IPS DF 6.9 (cell line): ENCODE measurements around the gene OTOF.

ENCODE experiments used
- DNase-seq: peaks from one replicate; pipeline ENCODE4 v3.0.0-alpha.2; 2013; ENCODE audit warnings: low read depth, low spot score
- H3K27ac ChIP-seq: one replicate; pipeline ENCODE4 v1.5.1; 2013; ENCODE audit warnings: low read length, control low read depth
- H3K27me3 ChIP-seq: 2 replicates; pipeline ENCODE4 v1.6.1; 2013; ENCODE audit warnings: mild to moderate bottlenecking, low read length; ENCODE audit not compliant: control insufficient read depth, insufficient read depth
- H3K36me3 ChIP-seq: 2 replicates; pipeline ENCODE4 v1.6.1; 2013; ENCODE audit warnings: low read length; ENCODE audit not compliant: control insufficient read depth, insufficient read depth
- H3K4me1 ChIP-seq: 2 replicates; pipeline ENCODE4 v1.6.1; 2013; ENCODE audit warnings: low read length; ENCODE audit not compliant: control insufficient read depth, insufficient read depth
- H3K4me3 ChIP-seq: 2 replicates; pipeline ENCODE4 v1.5.1; 2013; ENCODE audit warnings: mild to moderate bottlenecking, low read length
- H3K9me3 ChIP-seq: 2 replicates; pipeline ENCODE4 v1.6.1; 2013; ENCODE audit warnings: low read length, inconsistent platforms; ENCODE audit not compliant: control insufficient read depth, insufficient read depth
- WGBS: extraction: QIAGEN DNeasy Blood & Tissue Kit; methylation state at CpG from one replicate; pipeline ENCODE4 v1.1.7; 2013; ENCODE audit warnings: mixed read lengths, missing lambda C conversion rate; ENCODE audit not compliant: insufficient read length, insufficient coverage; 5-methylcytosine and 5-hydroxymethylcytosine counted together

The OTOF gene

DNA sequence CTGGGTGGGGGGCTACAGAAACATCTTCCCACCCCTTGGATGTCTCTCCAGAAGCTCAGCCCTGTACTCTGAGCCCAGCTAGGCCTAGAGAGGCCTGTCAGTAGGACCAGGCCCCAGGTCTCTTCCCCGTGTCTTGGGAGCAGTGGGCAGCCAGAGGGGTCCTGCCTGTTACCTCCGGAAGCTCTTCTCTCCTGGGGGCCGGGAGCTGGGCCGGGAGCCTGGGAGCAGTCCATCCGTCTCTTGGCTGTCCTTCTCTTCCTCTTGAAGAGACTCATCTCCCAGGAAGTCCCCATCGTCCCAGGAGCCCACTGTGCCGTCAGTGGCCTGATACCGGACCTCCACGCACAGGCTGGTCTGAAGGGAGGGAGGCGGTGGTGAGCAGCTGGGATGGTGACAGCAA is 38.3 kb upstream of the OTOF start:
- H3K27me3 ChIP-seq, result no peaks in the 10 kb centered on the region
- no CpG with 5 or more reads among the region's 10 CpGs for WGBS
- no peaks in the 10 kb centered on the region for H3K9me3 ChIP-seq

GRCh38 chr2:26515771-26516170 is 37.8 kb upstream of the OTOF start:
- DNase-seq, result no peak
- no peaks in the 10 kb centered on the region for H3K9me3 ChIP-seq
- no peak overlapping the region for H3K27ac ChIP-seq
- no peak overlapping the region for H3K4me3 ChIP-seq
- H3K4me1 ChIP-seq, result no peaks in the 10 kb centered on the region
- no peaks in the 10 kb centered on the region for H3K27me3 ChIP-seq
- no CpG with 5 or more reads among the region's 5 CpGs for WGBS
- H3K36me3 ChIP-seq, result no peaks in the 10 kb centered on the region

More for the DNA sequence above, 38.3 kb upstream of the OTOF start:
- H3K36me3 ChIP-seq, result no peaks in the 10 kb centered on the region
- no peak overlapping the region for H3K4me3 ChIP-seq
- H3K4me1 ChIP-seq, result no peaks in the 10 kb centered on the region
- H3K27ac ChIP-seq, result no peak overlapping the region
- no peak for DNase-seq

DNA sequence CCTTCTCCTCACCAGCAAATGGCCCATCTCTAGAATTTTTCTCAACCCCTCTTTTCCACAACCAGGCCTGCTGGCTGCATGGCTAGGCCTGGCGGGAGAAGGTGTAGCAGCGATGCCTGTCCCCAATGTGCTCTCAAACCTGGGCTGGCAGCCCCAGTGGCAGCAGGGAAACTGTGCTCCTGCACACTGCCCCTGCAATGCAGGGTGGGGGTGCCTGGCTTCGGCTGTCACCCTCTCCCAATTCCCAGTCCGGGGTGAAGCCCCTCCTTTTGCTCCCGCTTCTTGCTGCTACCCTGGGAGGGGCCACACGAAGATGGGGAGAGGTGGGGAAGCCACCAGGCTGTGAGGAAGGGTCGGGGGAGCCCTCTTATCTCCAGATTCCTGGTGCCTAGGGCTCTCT is 36.1 kb upstream of the OTOF start:
- WGBS, result no CpG with 5 or more reads among the region's 7 CpGs
- no peaks in the 10 kb centered on the region for H3K27me3 ChIP-seq

GRCh38 chr2:26513261-26513660 is 35.3 kb upstream of the OTOF start:
- Histone ChIP-seq H3K4me1 (no peaks in the 10 kb centered on the region), H3K9me3 (no peaks in the 10 kb centered on the region), H3K36me3 (no peaks in the 10 kb centered on the region), H3K27ac (no peak overlapping the region), H3K4me3 (no peak overlapping the region), H3K27me3 (no peaks in the 10 kb centered on the region)
- WGBS, result no CpG with 5 or more reads among the region's 9 CpGs
- DNase-seq, result no peak

More for the DNA sequence above, 36.1 kb upstream of the OTOF start:
- no peaks in the 10 kb centered on the region for H3K4me1 ChIP-seq
- H3K27ac ChIP-seq, result no peak overlapping the region
- no peak for DNase-seq
- no peak overlapping the region for H3K4me3 ChIP-seq
- no peaks in the 10 kb centered on the region for H3K36me3 ChIP-seq
- H3K9me3 ChIP-seq, result no peaks in the 10 kb centered on the region

- H3K4me3 ChIP-seq, result no peak overlapping the region
- no peaks in the 10 kb centered on the region for H3K4me1 ChIP-seq
- H3K27ac ChIP-seq, result no peak overlapping the region
- no peaks in the 10 kb centered on the region for H3K27me3 ChIP-seq
- no peaks in the 10 kb centered on the region for H3K36me3 ChIP-seq
- no CpG with 5 or more reads among the region's 7 CpGs for WGBS
- DNase-seq, result no peak
- no peaks in the 10 kb centered on the region for H3K9me3 ChIP-seq
Observed at GRCh38 chr2:26511466-26511865, 33.5 kb upstream of the OTOF start.

- Histone ChIP-seq H3K27ac (no peak overlapping the region), H3K36me3 (no peaks in the 10 kb centered on the region), H3K4me1 (no peaks in the 10 kb centered on the region), H3K9me3 (no peaks in the 10 kb centered on the region), H3K27me3 (no peaks in the 10 kb centered on the region), H3K4me3 (no peak overlapping the region; the same call in 1 of the 2 replicates)
- no CpG with 5 or more reads among the region's 21 CpGs for WGBS
- DNase-seq, result no peak
Observed at GRCh38 chr2:26510344-26510973, 32.5 kb upstream of the OTOF start.

GRCh38 chr2:26509141-26509540 is 31.2 kb upstream of the OTOF start:
- Histone ChIP-seq H3K27ac (no peak overlapping the region), H3K4me1 (no peaks in the 10 kb centered on the region), H3K4me3 (no peak overlapping the region), H3K36me3 (no peaks in the 10 kb centered on the region), H3K9me3 (no peaks in the 10 kb centered on the region), H3K27me3 (no peaks in the 10 kb centered on the region; the same call in 1 of the 2 replicates)
- DNase-seq, result no peak
- WGBS, result no CpG with 5 or more reads among the region's 6 CpGs

DNA sequence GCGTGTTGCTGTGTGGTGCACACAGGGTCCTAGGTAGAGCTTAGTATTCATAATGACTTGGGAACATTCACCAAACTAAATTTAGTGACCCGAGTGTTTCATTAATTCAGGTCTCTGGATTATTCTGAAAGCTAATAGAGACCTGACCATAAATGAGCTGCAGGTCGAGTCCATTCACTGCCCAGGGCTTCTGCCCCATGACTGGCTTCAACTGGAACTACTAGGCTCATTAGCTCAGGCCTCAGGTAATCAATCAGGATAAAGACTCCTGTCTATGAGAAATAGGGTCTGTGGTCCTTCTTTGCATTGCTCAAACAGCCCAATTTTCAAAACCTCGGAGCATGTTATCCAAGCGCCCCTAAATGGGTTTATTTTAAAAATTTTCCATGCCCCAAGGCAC is 30.0 kb upstream of the OTOF start:
- H3K27me3 ChIP-seq, result no peaks in the 10 kb centered on the region; the same call in 1 of the 2 replicates
- no peaks in the 10 kb centered on the region for H3K36me3 ChIP-seq
- DNase-seq, result no peak
- no CpG with 5 or more reads among the region's 5 CpGs for WGBS
- H3K9me3 ChIP-seq, result no peaks in the 10 kb centered on the region
- no peak overlapping the region for H3K27ac ChIP-seq
- H3K4me3 ChIP-seq, result no peak overlapping the region
- H3K4me1 ChIP-seq, result no peaks in the 10 kb centered on the region

- DNase-seq, result no peak
- no peaks in the 10 kb centered on the region for H3K9me3 ChIP-seq
- no peak overlapping the region for H3K27ac ChIP-seq
- no peaks in the 10 kb centered on the region for H3K4me1 ChIP-seq
- H3K36me3 ChIP-seq, result no peaks in the 10 kb centered on the region
- no peaks in the 10 kb centered on the region; the same call in 1 of the 2 replicates for H3K27me3 ChIP-seq
- H3K4me3 ChIP-seq, result no peak overlapping the region
Observed at GRCh38 chr2:26507088-26507487, 29.2 kb upstream of the OTOF start.

GRCh38 chr2:26506279-26506678 is 28.4 kb upstream of the OTOF start:
- H3K27ac ChIP-seq, result no peak overlapping the region
- no peaks in the 10 kb centered on the region for H3K36me3 ChIP-seq
- no peaks in the 10 kb centered on the region for H3K4me1 ChIP-seq
- no CpG with 5 or more reads among the region's 4 CpGs for WGBS
- DNase-seq, result no peak
- no peak overlapping the region for H3K4me3 ChIP-seq
- H3K9me3 ChIP-seq, result no peaks in the 10 kb centered on the region
- H3K27me3 ChIP-seq, result no peaks in the 10 kb centered on the region; the same call in 1 of the 2 replicates

DNA sequence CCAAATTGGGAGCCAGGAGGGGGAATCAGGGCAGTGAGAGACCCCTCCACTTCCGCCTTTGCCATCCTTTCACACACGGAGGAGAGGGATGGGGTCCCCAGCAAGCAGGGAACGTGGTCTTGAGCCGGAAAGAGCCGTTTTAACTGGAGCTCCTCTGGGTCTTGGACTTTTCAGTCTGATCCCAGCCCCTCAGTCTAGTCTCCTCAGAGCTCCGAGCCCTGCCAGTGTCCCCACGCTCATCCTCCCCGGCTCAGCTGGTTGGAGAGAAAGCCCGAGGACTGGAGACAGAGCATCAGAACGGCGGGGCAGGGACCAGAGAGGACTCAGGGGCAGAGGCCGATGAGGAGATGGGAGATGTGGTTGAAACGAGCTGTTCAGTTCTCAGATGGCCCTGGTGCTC is 26.1 kb upstream of the OTOF start:
- no peaks in the 10 kb centered on the region for H3K36me3 ChIP-seq
- H3K4me3 ChIP-seq, result no peak overlapping the region; the same call in 1 of the 2 replicates
- H3K4me1 ChIP-seq, result no peaks in the 10 kb centered on the region
- WGBS, result no CpG with 5 or more reads among the region's 13 CpGs
- H3K27me3 ChIP-seq, result no peaks in the 10 kb centered on the region; the same call in 1 of the 2 replicates
- H3K9me3 ChIP-seq, result no peaks in the 10 kb centered on the region
- no peak overlapping the region for H3K27ac ChIP-seq
- no peak for DNase-seq
